H1 (cell line): ENCODE results near the gene ELOVL6. TPM values are rescaled to one million over a fixed set of nuclear protein-coding genes. Genes with fewer than 3 reads are reported as not detected.

Source experiments
- CTCF ChIA-PET: fragments of 300-600 bp; sonication (Branson Sonifier 250); formaldehyde crosslinking; loops from one replicate; lab custom pipeline; 2021; ENCODE audit not compliant: partially characterized antibody; lab: Charles Lee
- POLR2A ChIA-PET: fragments of 300-600 bp; sonication (Branson Sonifier 250); formaldehyde crosslinking; loops from one replicate; lab custom pipeline; 2021; ENCODE audit warnings: inconsistent platforms; ENCODE audit not compliant: partially characterized antibody; lab: Charles Lee
- DNase-seq, 2 experiments: peaks; one replicate each; pipeline versions ENCODE4 v3.0.0 to v3.0.0-alpha.2; 2010 to 2022; ENCODE audit warnings: low spot score in 2 of 2, low read depth in 1 of 2, mixed read lengths in 1 of 2
- FAIRE-seq: peaks from 2 replicates; lab custom pipeline; 2011; peaks lifted over from hg19 to GRCh38; lab: Jason Lieb, UNC
- H2AFZ ChIP-seq: 2 replicates; pipeline ENCODE4 v1.8.1; 2012; ENCODE audit warnings: low read length, inconsistent platforms
- H2AK5ac ChIP-seq: 2 replicates; pipeline ENCODE4 v1.6.1; 2013; ENCODE audit warnings: low read depth, low read length
- H2BK120ac ChIP-seq: replicated peaks from 2 replicates; pipeline ENCODE3; 2013; ENCODE audit warnings: low read depth, low read length, inconsistent platforms
- H2BK12ac ChIP-seq: 2 replicates; pipeline ENCODE4 v1.6.1; 2013; ENCODE audit warnings: low read depth, low read length
- H2BK15ac ChIP-seq: 2 replicates; pipeline ENCODE4 v1.6.1; 2013; ENCODE audit warnings: low read length
- H2BK20ac ChIP-seq: 2 replicates; pipeline ENCODE4 v1.6.1; 2013; ENCODE audit warnings: low read length
- H2BK5ac ChIP-seq: 2 replicates; pipeline ENCODE4 v1.6.1; 2013; ENCODE audit warnings: low read depth, low read length
- H3K14ac ChIP-seq: 2 replicates; pipeline ENCODE4 v1.6.1; 2013; ENCODE audit warnings: inconsistent platforms; ENCODE audit not compliant: insufficient read length
- H3K18ac ChIP-seq: 2 replicates; pipeline ENCODE4 v1.6.1; 2013; ENCODE audit warnings: low read length; ENCODE audit errors: extremely low read depth
- H3K23ac ChIP-seq: 2 replicates; pipeline ENCODE4 v1.6.1; 2013; ENCODE audit warnings: inconsistent platforms; ENCODE audit not compliant: insufficient read length
- H3K23me2 ChIP-seq: 2 replicates; pipeline ENCODE4 v1.6.1; 2013; ENCODE audit warnings: low read depth, low read length
- H3K27ac ChIP-seq: 2 replicates; pipeline ENCODE4 v1.6.1; 2011; ENCODE audit warnings: low read depth, low read length, inconsistent platforms
- H3K27me3 ChIP-seq, 4 experiments: replicated peaks in 1 of 4; 1 replicate in 1 of 4; 2 replicates in 3 of 4; pipeline versions ENCODE4 v1.6.1 to v1.8.1; 2011 to 2013; ENCODE audit warnings: low read length in 3 of 4, mild to moderate bottlenecking in 3 of 4, inconsistent platforms in 2 of 4, mixed read lengths in 2 of 4, moderate library complexity in 1 of 4; ENCODE audit not compliant: control insufficient read depth in 3 of 4, insufficient read depth in 3 of 4; ENCODE audit errors: extremely low read depth in 1 of 4
- H3K36me3 ChIP-seq, 4 experiments: 2 replicates each; pipeline versions ENCODE4 v1.6.1 to v1.8.1; 2011 to 2013; ENCODE audit warnings: mild to moderate bottlenecking in 4 of 4, low read length in 3 of 4, moderate library complexity in 2 of 4, control low read depth in 1 of 4, inconsistent platforms in 1 of 4; ENCODE audit not compliant: insufficient read depth in 4 of 4, control insufficient read depth in 2 of 4
- H3K4ac ChIP-seq: replicated peaks from 2 replicates; pipeline ENCODE3; 2013; ENCODE audit warnings: low read length, low read depth, mixed read lengths, inconsistent platforms; ENCODE audit not compliant: insufficient read length
- H3K4me1 ChIP-seq, 4 experiments: replicated peaks in 1 of 4; 1 replicate in 1 of 4; 2 replicates in 3 of 4; pipeline versions ENCODE4 v1.6.1 to v1.8.1; 2011 to 2013; ENCODE audit warnings: low read length in 3 of 4, inconsistent platforms in 2 of 4, mixed read lengths in 1 of 4; ENCODE audit not compliant: insufficient read depth in 4 of 4, control insufficient read depth in 3 of 4
- H3K4me2 ChIP-seq, 2 experiments: 2 replicates each; pipeline versions ENCODE4 v1.6.1 to v1.8.1; 2011 to 2013; ENCODE audit warnings: low read depth in 2 of 2, low read length in 2 of 2, control low read depth in 1 of 2, inconsistent platforms in 1 of 2, mild to moderate bottlenecking in 1 of 2; ENCODE audit not compliant: insufficient read depth in 1 of 2
- H3K4me3 ChIP-seq, 4 experiments: fragments of 200-600, 300-600 bp in 1 of 4; sonication (generic), shearing (Covaris generic), sonication (Bioruptor Twin) in 1 of 4; 2 replicates each; pipeline versions ENCODE4 v1.5.1 to v1.8.1; 2011 to 2016; ENCODE audit warnings: low read length in 4 of 4, low read depth in 3 of 4, control low read depth in 2 of 4, inconsistent platforms in 2 of 4, mild to moderate bottlenecking in 2 of 4, mixed read lengths in 1 of 4, moderate library complexity in 1 of 4; ENCODE audit not compliant: insufficient read depth in 2 of 4; ENCODE audit errors: extremely low read depth in 1 of 4
- H3K56ac ChIP-seq: replicated peaks from 2 replicates; pipeline ENCODE3; 2013; ENCODE audit warnings: low read depth, mild to moderate bottlenecking, mixed read lengths, low read length, inconsistent platforms; ENCODE audit not compliant: insufficient read length
- H3K79me1 ChIP-seq: 2 replicates; pipeline ENCODE4 v1.6.1; 2013; ENCODE audit warnings: low read depth, low read length, control low read depth
- H3K79me2 ChIP-seq, 2 experiments: 2 replicates each; pipeline versions ENCODE4 v1.6.1 to v1.8.1; 2012 to 2013; ENCODE audit warnings: low read length in 2 of 2, mild to moderate bottlenecking in 2 of 2, inconsistent platforms in 1 of 2; ENCODE audit not compliant: insufficient read depth in 2 of 2, control insufficient read depth in 1 of 2
- H3K9ac ChIP-seq, 4 experiments: replicated peaks in 1 of 4; 1 replicate in 1 of 4; 2 replicates in 3 of 4; pipeline versions ENCODE4 v1.6.1 to v1.8.1; 2011 to 2013; ENCODE audit warnings: low read depth in 3 of 4, low read length in 3 of 4, control low read depth in 2 of 4, mild to moderate bottlenecking in 2 of 4, moderate library complexity in 2 of 4, inconsistent platforms in 1 of 4; ENCODE audit errors: extremely low read depth in 1 of 4
- H3K9me3 ChIP-seq, 2 experiments: 2 replicates each; pipeline versions ENCODE4 v1.6.1 to v1.8.1; 2012 to 2013; ENCODE audit warnings: mild to moderate bottlenecking in 2 of 2, moderate library complexity in 2 of 2, control low read depth in 1 of 2, inconsistent platforms in 1 of 2, low read depth in 1 of 2, low read length in 1 of 2, mixed read lengths in 1 of 2; ENCODE audit not compliant: insufficient read depth in 2 of 2
- H4K20me1 ChIP-seq, 2 experiments: replicated peaks in 1 of 2; 2 replicates each; pipeline versions ENCODE3 to v1.8.1; 2011 to 2013; ENCODE audit warnings: inconsistent platforms in 2 of 2, low read length in 2 of 2, mild to moderate bottlenecking in 1 of 2; ENCODE audit not compliant: insufficient read depth in 2 of 2, control insufficient read depth in 1 of 2
- H4K5ac ChIP-seq: 2 replicates; pipeline ENCODE4 v1.6.1; 2013; ENCODE audit warnings: low read length, low read depth, mixed read lengths, inconsistent platforms; ENCODE audit not compliant: insufficient read length
- H4K8ac ChIP-seq: 2 replicates; pipeline ENCODE4 v1.8.0; 2013; ENCODE audit warnings: mild to moderate bottlenecking, moderate library complexity, low read length, inconsistent platforms; ENCODE audit not compliant: insufficient read depth; ENCODE audit errors: extremely low read depth
- H4K91ac ChIP-seq: replicated peaks from 2 replicates; pipeline ENCODE3; 2013; ENCODE audit warnings: low read length, mixed read lengths, inconsistent platforms; ENCODE audit not compliant: insufficient read length
- E2F6 ChIP-seq: IDR thresholded peaks from 2 replicates; pipeline ENCODE4 v1.6.1; 2012; ENCODE audit warnings: inconsistent platforms
- EGR1 ChIP-seq: IDR thresholded peaks from 2 replicates; pipeline ENCODE4 v1.6.1; 2011; ENCODE audit warnings: low read depth, low read length, borderline replicate concordance
- WGBS, 2 experiments: shearing (Covaris generic) in 1 of 2; methylation state at CpG; one replicate each; pipeline versions ENCODE4 v1.1.6 to v1.1.7; 2013 to 2015; ENCODE audit warnings: low lambda C conversion rate in 2 of 2, mixed read lengths in 2 of 2, inconsistent platforms in 1 of 2, low coverage in 1 of 2, missing lambda C conversion rate in 1 of 2; ENCODE audit not compliant: insufficient replicate concordance in 2 of 2, insufficient coverage in 1 of 2, insufficient read length in 1 of 2; ENCODE audit errors: extremely low coverage in 1 of 2, missing lambda C conversion rate in 1 of 2; 5-methylcytosine and 5-hydroxymethylcytosine counted together
- polyA plus RNA-seq, 7 experiments: library from polyadenylated mRNA; depleted of rRNA in 3 of 7; stranded (reverse) in 5 of 7; unstranded in 2 of 7; fragments of >200 nt in 5 of 7; fragments of 200-250 nt in 2 of 7; gene quantifications; 1 replicate in 5 of 7; 2 replicates in 1 of 7; 4 replicates in 1 of 7; pipeline versions ENCODE4 v1.2.1 to v1.2.3, GENCODE V29; 2011 to 2013; ENCODE audit warnings: missing spikeins in 2 of 7, mixed read lengths in 2 of 7
- total RNA-seq: library from RNA; stranded (reverse); fragmentation: NEBNext Ultra II Directional; extraction: Animal tissue kit (Norgen Biotek cat#: 25700); gene quantifications from 2 replicates; pipeline ENCODE4 v1.2.1, GENCODE V29; 2021

The ELOVL6 gene
- total and polyA plus RNA-seq, 2 of the 8 experiments (the other 6 are each of a cell fraction or from before 2014, with no cell fraction given), result 27.8 to 86.6 TPM

GRCh38 chr4:110135076-110135475 lies 63.3 kb downstream of the ELOVL6 start:
- Histone ChIP-seq H3K27ac (no peak overlapping the region), H3K79me1 (no peaks in the 10 kb centered on the region), H4K20me1 (peaks cover 0 to 8% of the 10 kb centered on the region in 2 experiments), H2BK12ac (no peak overlapping the region), H2BK5ac (no peak overlapping the region), H3K14ac (no peak overlapping the region), H2BK20ac (no peak overlapping the region), H2AK5ac (no peak overlapping the region), H4K8ac (no peak overlapping the region), H3K9ac (no peak overlapping the region), H3K4me2 (no peak overlapping the region), H2AFZ (no peak overlapping the region), H3K18ac (no peak overlapping the region), H3K4me1 (peaks cover 0 to 3% (median 2%) of the 10 kb centered on the region in 4 experiments; a peak in 3 of 7 replicates), H4K91ac (no peak overlapping the region), H3K4me3 (no peak overlapping the region), H2BK120ac (no peak overlapping the region), H2BK15ac (no peak overlapping the region), H3K23me2 (no peaks in the 10 kb centered on the region), H3K9me3 (no peaks in the 10 kb centered on the region), H3K4ac (no peak overlapping the region), H4K5ac (no peak overlapping the region), H3K23ac (no peak overlapping the region), H3K36me3 (peaks cover 0 to 6% (median 1%) of the 10 kb centered on the region in 4 experiments; a peak in 2 of 8 replicates), H3K56ac (no peak overlapping the region), H3K79me2 (peaks cover 0 to 38% of the 10 kb centered on the region in 2 experiments; a peak in 2 of 4 replicates), H3K27me3 (no peaks in the 10 kb centered on the region)
- POLR2A ChIA-PET, result interaction anchor here (1.3 kb wide), 1 partner anchor 9 kb away, joined by 3 read pairs; no protein-coding TSS in a partner anchor
- WGBS, 2 experiments, result 89% methylated on average over 2 of the region's 2 CpGs; no CpG with 5 or more reads in 1 of the 2 experiments
- CTCF ChIA-PET, result no interaction called here
- FAIRE-seq (no peak), DNase-seq (no peak)
- TF ChIP-seq E2F6 (no peak), EGR1 (no peak)
